Lower leg skin (tissue), 4 donors: ENCODE results near the gene VWA5B1. TPM values are rescaled to one million over a fixed set of nuclear protein-coding genes. Genes with fewer than 3 reads are reported as not detected.

Experiments
- DNase-seq, 2 donors: peaks; one replicate each; pipeline ENCODE4 v3.0.0-alpha.2; 2019; ENCODE audit warnings: low spot score in 2 of 2
- H3K4me3 ChIP-seq: fragments of 200-600 bp; sonication (generic); 2 replicates; pipeline ENCODE4 v1.5.1; 2017; ENCODE audit warnings: mild to moderate bottlenecking, low read depth; ENCODE audit not compliant: poor library complexity, severe bottlenecking
- POLR2A ChIP-seq, 2 donors: fragments of 450-650 bp; IDR thresholded peaks; one replicate each; pipeline ENCODE4 v1.6.1; 2016 to 2017; ENCODE audit warnings: antibody characterized with exemption in 2 of 2, mild to moderate bottlenecking in 1 of 2, moderate library complexity in 1 of 2
- WGBS, 2 donors: methylation state at CpG; one replicate each; pipeline ENCODE4 v1.1.5; 2018; 5-methylcytosine and 5-hydroxymethylcytosine counted together
- intact Hi-C: fragments of 100-400 bp; cut with DNase I; formaldehyde crosslinking; loops from one replicate; pipeline ENCODE4 v1.15.0; 2023; ENCODE audit warnings: low total_unique reads
- total RNA-seq, 4 donors: library from RNA; depleted of rRNA; stranded (reverse); fragments of >200 nt; gene quantifications; one replicate each; pipeline ENCODE4 v1.1.0, GENCODE V29; 2016
- TF ChIP-seq, protein P1 (sequence below), 3 donors: fragments of 450-650 bp; IDR thresholded peaks; one replicate each; pipeline ENCODE4 v1.5.1; 2016; ENCODE audit warnings: antibody characterized with exemption in 3 of 3, mild to moderate bottlenecking in 3 of 3, moderate library complexity in 2 of 3

The VWA5B1 gene, protein sequence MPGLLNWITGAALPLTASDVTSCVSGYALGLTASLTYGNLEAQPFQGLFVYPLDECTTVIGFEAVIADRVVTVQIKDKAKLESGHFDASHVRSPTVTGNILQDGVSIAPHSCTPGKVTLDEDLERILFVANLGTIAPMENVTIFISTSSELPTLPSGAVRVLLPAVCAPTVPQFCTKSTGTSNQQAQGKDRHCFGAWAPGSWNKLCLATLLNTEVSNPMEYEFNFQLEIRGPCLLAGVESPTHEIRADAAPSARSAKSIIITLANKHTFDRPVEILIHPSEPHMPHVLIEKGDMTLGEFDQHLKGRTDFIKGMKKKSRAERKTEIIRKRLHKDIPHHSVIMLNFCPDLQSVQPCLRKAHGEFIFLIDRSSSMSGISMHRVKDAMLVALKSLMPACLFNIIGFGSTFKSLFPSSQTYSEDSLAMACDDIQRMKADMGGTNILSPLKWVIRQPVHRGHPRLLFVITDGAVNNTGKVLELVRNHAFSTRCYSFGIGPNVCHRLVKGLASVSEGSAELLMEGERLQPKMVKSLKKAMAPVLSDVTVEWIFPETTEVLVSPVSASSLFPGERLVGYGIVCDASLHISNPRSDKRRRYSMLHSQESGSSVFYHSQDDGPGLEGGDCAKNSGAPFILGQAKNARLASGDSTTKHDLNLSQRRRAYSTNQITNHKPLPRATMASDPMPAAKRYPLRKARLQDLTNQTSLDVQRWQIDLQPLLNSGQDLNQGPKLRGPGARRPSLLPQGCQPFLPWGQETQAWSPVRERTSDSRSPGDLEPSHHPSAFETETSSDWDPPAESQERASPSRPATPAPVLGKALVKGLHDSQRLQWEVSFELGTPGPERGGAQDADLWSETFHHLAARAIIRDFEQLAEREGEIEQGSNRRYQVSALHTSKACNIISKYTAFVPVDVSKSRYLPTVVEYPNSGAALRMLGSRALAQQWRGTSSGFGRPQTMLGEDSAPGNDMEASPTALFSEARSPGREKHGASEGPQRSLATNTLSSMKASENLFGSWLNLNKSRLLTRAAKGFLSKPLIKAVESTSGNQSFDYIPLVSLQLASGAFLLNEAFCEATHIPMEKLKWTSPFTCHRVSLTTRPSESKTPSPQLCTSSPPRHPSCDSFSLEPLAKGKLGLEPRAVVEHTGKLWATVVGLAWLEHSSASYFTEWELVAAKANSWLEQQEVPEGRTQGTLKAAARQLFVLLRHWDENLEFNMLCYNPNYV
- not detected for total RNA-seq

DNA sequence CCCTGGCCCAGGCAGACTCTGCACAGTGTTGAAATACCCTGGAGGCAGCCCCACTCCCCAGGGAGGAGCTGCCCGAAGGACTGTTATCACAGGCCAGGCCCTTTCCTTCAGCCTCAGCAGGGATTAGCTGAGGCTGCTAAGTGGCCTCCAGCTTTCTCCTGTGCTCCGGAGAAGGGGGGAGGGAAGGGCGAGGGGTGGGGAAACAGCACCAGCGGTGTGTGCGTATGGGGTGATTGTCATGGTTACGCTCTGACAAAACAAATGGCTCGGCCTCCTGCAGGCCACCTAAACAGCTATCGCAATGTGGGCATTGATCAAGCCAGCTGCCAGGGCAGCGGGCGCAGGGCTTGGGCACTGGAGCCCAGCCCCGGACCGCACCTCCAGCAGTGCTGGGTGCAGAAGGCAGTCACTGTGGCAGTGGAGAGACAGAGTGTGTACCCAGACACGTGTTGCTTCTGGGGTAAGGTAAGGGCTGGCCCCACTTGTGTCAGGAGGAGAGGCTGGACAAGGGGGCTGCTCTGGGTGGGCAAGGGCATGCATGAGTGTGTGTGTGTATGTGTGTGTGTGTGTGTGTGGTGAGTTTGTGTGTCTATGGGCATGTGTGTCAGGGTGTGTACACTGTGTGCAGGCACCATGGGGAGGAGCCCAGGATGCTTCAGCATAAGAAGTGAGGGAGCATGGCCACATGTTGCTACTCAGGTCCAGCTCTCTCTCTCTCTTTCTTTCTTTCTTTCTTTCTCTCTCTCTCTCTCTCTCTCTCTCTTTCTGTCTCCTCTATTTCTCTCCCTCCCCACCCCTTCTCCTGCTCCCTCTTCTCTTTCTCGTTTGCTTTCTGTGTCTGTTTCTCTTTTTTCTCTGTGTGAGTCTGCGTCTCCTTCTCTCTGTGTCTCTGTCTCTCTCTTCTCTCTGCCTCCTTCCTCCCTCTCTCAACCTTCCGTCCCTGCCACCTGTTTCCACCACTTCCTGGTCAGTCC, at the start of gene VWA5B1:
Gene VWA5B1, plus strand, starts transcription at position 252 of the 974 bp plus-strand sequence. CDS start 19,727 bp downstream, outside the sequence.
- intact Hi-C loops = no loop called here
- 28 to 36% methylated on average over 15 of the region's 16 CpGs for WGBS, 2 donors
- no peak within 1 kb of the TSS for H3K4me3 ChIP-seq
- no peak for DNase-seq
- TF ChIP-seq, protein P1, sequence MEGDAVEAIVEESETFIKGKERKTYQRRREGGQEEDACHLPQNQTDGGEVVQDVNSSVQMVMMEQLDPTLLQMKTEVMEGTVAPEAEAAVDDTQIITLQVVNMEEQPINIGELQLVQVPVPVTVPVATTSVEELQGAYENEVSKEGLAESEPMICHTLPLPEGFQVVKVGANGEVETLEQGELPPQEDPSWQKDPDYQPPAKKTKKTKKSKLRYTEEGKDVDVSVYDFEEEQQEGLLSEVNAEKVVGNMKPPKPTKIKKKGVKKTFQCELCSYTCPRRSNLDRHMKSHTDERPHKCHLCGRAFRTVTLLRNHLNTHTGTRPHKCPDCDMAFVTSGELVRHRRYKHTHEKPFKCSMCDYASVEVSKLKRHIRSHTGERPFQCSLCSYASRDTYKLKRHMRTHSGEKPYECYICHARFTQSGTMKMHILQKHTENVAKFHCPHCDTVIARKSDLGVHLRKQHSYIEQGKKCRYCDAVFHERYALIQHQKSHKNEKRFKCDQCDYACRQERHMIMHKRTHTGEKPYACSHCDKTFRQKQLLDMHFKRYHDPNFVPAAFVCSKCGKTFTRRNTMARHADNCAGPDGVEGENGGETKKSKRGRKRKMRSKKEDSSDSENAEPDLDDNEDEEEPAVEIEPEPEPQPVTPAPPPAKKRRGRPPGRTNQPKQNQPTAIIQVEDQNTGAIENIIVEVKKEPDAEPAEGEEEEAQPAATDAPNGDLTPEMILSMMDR (IDR thresholded peaks at IDR 0.05) = no peak
- no peak for TF ChIP-seq POLR2A (IDR thresholded peaks at IDR 0.05)

DNA sequence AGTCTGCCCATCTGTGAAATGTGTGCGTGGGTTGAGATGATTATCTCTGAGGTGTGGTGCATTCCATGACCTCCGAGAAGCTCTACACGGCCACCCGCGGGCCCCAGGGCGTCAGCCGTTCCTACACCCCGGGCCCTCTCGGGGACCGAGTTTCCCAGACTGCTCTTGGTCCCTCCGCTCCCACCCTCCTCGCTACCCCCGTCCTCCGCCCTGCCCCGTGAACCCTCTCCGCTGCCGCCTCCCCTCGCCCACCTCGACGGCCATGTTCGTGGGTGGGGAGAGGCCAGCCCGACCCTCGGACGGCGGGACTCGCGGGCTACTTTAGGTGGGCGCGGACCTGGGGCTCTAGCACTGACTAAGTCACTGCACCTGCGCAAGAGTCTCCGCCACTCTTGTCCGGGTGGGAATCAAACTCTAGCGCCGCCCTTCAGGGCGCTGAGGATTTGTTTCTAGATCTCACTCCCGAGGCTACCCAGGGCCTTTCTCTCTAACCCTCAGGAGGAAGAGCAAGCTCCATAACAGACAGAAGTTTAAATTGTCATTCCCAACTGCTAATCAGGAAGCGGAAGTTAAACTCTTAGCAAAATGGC, 47.7 kb upstream of the VWA5B1 start:
- intact Hi-C loops = no loop called here
- WGBS, 2 donors = 80 to 91% methylated on average over 36 to 37 of the region's 37 CpGs
- no peak for DNase-seq
- TF ChIP-seq POLR2A (IDR thresholded peaks at IDR 0.05) = no peak
- TF ChIP-seq, protein P1 (IDR thresholded peaks at IDR 0.05) = no peak
- H3K4me3 ChIP-seq = no peak overlapping the region

DNA sequence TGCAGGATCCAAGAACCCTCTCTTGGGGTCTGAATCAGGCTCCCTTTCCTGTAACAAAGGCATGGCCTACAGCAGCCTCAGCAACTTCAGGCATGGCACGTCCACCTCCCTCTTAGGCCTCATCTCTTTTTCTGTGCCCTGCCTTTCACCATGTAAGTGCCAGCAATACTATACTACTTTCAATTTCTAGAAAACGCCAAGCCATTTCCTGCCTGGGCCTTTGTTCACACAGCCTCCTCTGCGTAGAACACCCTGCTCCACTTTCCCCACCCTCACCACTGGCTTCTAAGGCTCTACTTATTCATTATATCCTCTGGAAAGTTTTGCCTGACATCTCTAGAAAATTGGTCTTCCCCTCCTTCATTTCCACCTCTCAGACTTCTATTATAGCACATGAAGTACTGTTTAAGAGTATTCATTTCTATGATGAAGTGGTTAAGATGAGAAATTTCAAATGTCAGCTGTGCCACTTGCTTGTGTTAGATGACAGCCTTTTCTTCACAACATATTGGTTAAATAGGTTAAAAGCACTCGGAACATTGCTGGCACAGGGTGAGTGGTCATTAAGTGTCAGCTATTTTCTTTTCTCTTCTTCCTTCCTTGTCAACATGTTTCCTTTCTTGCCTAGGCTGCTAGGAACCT, 41.6 kb upstream of the VWA5B1 start:
- intact Hi-C loops = no loop called here
- no peak for DNase-seq
- H3K4me3 ChIP-seq = no peak overlapping the region
- 75 to 79% methylated on average over 4 of the region's 4 CpGs for WGBS, 2 donors
- TF ChIP-seq POLR2A (IDR thresholded peaks at IDR 0.05) = no peak
- TF ChIP-seq, protein P1 (IDR thresholded peaks at IDR 0.05) = no peak

DNA sequence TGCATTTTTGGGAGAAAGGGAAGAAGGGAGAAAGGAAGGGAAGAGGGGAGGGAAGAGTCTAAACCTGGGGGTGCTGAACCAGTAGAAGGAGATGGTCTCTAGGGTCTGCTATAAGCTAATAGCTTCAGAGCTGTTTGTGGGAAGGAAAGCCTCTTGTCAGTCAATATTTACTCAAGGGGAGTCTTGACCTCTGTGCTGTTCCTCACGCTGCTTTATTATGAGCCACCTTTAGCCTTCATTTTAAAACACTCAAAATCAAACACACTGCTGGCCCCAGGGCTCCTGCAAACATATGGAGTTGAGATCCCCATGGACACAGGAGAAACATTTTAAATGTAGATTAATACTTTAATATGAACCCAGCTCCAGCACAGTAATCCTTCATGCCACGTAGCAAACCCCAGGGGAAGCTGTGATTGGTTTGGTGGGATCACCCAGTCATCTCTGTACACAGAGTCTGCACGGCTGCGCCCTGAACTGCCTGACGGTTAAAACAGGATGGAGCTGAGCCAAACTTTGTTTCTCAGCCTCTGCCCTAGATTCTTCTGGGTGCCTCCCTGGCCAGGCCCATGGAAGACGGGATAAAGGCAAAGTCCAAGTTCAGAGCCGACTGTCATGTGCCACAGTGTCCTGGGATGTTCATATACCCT, 40.2 kb upstream of the VWA5B1 start:
- intact Hi-C loops = no loop called here
- H3K4me3 ChIP-seq = no peak overlapping the region
- DNase-seq = no peak
- 40% methylated on average over 7 of the region's 7 CpGs for WGBS, 2 donors
- no peak for TF ChIP-seq POLR2A (IDR thresholded peaks at IDR 0.05)
- TF ChIP-seq, protein P1 (IDR thresholded peaks at IDR 0.05) = no peak
